T1000 (cell line): ENCODE measurements around the gene PRKCH.
"Not testable (repeated sequence)": the region's sequence is repeated elsewhere in the genome, so short reads cannot be mapped to it uniquely, and the experiment has no call there.

Experiments used
- DNase-seq: peaks from one replicate; lab custom pipeline; 2025; ENCODE audit warnings: mixed read lengths; lab: John Stamatoyannopoulos, UW

The PRKCH gene

DNA sequence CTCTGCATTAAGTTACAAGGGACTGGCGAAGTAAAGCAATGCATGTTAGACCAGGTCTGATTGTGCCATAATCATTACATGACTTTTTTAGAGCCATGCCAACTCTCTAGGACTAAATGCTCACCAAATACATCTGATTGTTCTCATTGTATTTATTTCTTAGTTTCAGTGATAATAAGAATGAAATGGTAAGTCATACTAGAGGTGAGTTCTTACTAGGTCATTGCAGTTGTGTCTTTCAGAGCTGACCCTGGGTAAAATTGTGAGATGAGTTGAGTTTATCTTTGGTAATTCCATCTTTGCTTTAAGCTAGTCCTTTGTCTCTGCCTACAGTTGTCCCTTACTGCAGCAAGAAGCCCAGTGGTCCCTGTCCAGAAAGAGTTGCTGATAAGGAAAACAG lies 73.2 kb downstream of the PRKCH start:
- DNase-seq = no peak

DNA sequence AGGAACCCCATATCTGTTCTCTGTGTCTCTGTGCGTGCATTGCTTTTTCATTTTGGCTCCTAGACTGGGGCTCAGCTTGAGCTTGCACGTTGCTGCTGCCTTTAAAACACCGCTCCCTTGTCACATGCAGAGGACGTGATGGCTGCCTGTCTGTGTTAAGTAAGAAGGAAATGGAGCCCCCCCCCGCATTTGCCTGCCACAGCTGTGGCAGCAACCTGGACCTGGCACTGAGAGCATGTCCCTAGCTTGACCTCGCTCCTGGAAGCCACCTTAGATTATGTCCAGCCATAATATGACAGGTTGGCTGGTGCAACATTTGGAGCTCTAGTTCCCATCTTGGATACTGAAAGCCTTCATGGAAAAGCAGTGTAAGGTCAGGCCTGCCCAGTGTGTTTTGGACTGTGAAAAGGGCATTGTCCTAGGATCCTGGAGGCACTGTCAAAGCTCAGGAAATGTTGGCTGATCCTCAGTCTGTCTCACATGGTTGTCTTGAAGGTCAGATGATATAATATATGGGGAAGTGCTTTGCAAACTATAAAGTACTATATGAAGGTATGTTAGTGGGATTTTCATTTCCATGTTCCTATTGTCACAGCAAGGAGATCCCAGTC lies 73.8 kb downstream of the PRKCH start:
- no peak for DNase-seq

DNA sequence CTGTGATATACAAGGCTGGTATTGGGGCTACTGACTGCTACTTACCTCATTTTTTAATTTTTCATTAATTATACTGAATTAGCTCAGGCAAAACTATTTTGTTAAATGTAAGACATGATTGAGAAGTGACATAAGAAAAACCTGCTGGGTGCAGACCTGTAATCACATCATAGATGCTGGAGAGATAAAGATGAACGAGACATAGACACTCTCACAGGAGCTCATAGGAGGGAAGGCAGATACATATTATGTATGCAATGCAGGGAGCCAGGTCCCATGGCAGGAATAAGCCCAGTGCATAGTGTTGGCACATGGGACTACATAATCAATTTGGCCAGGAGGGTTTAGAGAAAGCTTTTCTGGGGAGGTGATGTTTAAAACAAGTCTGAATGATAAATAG lies 74.9 kb downstream of the PRKCH start:
- no peak for DNase-seq

DNA sequence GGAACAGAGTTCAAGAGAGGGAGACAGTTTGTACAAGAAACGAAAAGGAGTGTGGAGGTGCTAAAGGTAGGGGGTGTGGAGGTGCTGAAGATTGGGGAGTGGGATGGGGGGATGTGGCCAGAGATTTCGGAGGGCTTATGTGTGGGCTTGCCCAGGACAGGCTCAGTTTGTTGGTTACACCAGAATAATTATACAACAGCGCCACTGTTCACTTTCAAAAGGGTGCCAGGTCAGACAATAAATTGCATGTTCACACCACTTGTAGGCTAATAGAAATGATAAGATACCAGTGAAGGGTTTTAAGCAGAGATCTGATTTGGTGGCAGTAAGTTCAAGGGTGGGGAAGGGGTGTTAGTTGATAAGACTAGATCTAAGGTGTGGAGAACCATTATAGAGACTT lies 75.3 kb downstream of the PRKCH start:
- DNase-seq = no peak

GRCh38 chr14:61397615-61398014 lies 76.2 kb downstream of the PRKCH start:
- no peak for DNase-seq

DNA sequence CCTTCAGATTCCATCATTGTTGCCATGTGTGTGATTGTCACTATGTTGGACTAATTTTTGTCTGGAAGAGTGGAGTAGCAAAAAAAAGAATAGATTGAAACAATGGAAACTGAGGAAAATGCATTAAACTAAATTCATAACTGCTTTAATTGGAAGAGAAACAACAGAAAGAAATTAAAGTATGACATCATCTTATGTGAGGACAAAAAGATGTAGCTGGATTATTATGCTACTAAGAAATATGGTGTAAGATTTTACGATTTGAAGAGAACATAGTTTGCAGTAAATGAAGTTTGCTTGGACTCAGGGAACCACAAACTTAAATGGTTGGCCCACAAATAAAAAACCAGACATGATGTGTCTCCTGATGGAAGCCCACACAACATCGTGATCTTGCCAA lies 76.8 kb downstream of the PRKCH start:
- no peak for DNase-seq

- DNase-seq = no peak
Measured at GRCh38 chr14:61399365-61399764, 78.0 kb downstream of the PRKCH start.

- DNase-seq = no peak
Measured at GRCh38 chr14:61401461-61401860, 80.1 kb downstream of the PRKCH start.

- no peak for DNase-seq
Measured at GRCh38 chr14:61403411-61403810, 82.0 kb downstream of the PRKCH start.

GRCh38 chr14:61404637-61405036 lies 83.3 kb downstream of the PRKCH start:
- no peak for DNase-seq

DNA sequence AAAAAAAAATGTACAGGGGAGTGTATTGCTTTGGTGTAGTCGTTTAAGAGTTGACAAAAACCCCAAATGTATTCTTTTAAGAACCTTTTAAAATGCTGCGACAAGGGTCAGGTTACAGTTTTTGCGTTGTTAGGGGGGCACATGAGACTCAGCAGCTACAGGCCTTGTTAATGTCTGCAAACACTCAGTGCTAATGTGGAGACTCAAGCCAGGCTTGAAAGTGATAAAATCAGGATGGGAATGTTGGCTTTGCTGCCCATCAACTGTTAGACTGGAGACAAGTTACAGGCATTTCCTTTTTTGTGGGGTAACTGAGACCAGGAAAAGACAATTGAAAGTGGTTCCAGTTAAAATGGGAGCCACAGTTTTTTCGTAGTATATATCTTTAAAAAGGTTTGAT lies 84.8 kb downstream of the PRKCH start:
- DNase-seq = no peak

DNA sequence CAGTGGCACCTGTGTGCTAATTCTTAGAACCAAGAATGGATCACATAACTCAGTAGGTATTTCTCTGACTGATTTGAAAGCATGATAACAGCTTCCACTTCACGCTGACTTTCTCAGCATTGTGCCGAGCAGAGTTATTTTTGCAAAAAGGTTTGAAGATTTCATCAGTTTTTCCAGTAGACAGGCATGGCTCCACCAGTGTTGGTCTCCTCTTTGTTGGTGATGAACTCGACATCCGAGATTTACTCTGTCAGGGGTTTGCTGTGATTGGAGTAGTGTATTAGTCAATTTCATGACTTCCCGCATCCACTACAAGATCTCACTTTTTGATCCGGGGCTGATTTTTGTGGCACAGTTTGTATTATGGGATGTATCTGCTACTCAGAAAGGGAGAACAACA lies 85.3 kb downstream of the PRKCH start:
- no peak for DNase-seq

DNA sequence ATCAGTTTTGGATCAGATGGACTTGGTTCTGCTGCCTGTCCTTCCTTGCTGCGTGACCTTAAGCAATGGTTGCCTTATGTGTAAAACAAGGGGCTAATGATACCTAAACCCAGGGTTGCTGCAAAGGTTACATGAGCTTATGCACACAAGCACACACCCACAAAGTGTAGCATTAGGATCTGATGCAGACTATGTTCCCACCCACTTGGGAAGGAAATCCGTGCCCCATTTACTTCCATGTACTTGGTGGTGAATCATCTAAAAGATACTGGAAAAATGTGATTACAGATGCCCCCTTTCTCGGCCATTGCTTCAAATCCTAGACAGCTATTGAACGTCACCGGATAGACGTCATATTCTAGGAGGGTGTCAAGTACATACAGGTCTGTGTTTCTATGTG lies 87.1 kb downstream of the PRKCH start:
- DNase-seq = no peak

GRCh38 chr14:61409782-61410181 lies 88.4 kb downstream of the PRKCH start:
- DNase-seq = no peak

GRCh38 chr14:61415934-61416333 lies 94.6 kb downstream of the PRKCH start:
- not testable (repeated sequence) for DNase-seq

DNA sequence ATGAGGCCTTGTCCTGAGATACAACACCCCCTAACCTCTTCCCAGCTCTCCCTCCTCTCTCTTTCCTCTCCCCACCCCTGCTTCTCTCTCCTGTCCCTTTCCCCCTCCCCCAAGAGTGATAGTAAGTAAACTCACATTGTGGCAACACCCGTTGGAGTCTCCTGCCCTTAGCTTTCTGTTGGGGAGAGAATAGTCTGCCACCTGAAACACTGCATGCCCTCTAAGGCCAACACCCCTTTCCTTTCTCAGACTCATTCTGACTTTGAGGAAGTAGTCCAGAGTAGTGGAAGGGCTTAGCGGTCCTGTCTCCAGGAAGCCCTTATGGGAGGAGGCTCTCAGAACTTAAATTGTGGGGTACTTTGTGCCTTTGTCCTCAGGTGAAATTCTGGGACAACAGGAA lies 95.2 kb downstream of the PRKCH start:
- no peak for DNase-seq

- no peak for DNase-seq
Measured at GRCh38 chr14:61417141-61417540, 95.8 kb downstream of the PRKCH start.

GRCh38 chr14:61417883-61418455 lies 96.6 kb downstream of the PRKCH start:
- DNase-seq = no peak

GRCh38 chr14:61418746-61419145 lies 97.4 kb downstream of the PRKCH start:
- DNase-seq = no peak

GRCh38 chr14:61419201-61419600 lies 97.8 kb downstream of the PRKCH start:
- DNase-seq = no peak

DNA sequence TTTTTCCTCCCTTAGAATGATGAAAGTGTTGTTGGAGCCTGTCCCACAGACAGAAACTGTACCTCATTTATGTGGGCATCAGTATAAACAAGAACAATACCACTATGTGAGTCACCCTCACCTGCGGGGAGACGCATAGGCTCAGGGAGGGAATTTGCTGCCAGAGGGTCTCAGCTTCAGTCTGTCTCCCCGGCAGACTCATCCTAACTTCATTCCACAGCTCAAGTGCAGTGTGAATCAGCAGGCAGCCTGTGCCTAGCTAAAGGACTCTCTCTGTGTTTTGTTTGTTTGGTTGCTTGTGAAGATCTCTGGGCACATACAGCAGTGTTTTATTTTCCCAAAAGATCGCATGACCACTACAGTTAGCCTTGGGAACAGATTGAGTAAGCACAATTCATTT lies 98.9 kb downstream of the PRKCH start:
- peak; percentile 48 for DNase-seq

DNA sequence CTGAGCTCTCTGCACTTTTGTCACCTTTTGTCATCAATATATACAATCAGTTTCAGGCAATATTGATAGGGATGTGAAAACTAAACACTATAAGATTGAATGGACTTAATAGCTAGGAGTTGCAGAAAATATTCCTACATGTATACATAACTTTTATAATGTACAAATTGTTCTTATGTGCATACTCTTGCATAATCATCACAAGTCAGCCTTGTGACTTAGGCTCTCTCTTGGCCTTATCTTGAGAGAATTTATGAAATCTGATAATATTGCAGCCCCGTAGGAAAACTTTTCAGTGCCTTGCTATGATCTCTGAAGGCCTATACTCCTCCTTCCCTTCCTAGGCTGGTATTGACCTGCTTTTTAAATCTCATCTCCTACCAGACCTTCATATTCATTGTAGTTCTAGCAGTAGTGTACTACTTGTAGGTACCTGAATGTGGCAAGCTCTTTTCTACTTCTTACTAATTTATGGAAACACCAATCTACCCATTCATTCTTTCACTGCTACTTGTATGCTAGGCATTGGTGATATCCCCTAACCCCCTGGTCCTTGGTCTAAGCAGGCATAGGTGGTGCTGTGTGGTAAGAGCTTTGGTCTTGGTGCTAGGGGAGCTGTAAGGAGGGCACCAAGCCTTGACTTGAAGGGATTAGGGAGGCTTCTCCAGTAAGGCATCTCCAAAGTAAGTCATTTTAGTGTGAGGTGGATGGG lies 100.0 kb downstream of the PRKCH start:
- DNase-seq = no peak

- no peak for DNase-seq
Measured at GRCh38 chr14:61426048-61426447, 104.7 kb downstream of the PRKCH start.

DNA sequence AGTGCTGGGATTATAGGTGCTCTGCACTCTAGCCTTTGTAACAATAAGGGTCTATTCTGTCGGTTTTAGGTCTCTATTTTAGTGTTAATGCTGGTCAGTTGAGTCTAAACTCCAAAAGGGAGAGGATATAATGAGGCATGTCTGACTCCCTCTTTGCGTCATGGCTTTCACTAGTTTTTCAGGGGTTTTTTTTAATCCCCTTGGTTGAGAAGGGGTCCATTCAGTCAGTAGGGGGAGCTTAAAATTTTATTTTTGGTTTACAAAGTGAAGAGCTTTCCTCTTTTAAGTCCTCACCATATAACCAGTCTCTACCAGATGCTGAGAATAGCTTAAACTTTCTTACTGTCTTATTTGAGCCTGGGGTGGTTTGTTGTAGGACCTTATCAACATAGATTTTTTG lies 106.9 kb downstream of the PRKCH start:
- no peak for DNase-seq
